ENCODE measurements around the gene FAM81A.

DNA sequence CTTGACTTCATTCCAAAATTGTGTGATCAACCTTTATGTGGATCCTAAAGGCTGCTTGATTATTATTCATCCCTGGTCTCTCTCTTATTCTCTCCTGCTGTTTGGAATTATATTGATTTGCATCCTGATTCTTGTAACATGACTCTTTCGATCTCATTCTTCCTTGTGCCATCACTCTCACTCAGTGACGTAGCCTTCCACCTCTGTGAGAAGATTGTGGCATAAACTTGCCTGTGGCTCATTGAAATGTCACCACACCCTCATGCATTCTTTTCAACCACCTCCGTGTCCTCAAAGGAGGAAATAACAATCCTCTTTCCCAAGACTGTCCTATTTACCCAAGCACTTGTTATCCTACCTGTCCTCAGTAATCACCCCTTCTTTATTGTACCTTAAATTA is 132.3 kb downstream of the FAM81A start:
- no peak for TF ChIP-seq CTCF (conservative IDR thresholded peaks at IDR 0.05)
- no peak for TF ChIP-seq ZFX (IDR thresholded peaks at IDR 0.05)
